ENCODE measurements around the gene SUPT3H.

The SUPT3H gene

GRCh38 chr6:44831002-44831610 lies 546.6 kb downstream of the SUPT3H start:
- DNase-seq (ENCODE audit: low read depth), result no peak

DNA sequence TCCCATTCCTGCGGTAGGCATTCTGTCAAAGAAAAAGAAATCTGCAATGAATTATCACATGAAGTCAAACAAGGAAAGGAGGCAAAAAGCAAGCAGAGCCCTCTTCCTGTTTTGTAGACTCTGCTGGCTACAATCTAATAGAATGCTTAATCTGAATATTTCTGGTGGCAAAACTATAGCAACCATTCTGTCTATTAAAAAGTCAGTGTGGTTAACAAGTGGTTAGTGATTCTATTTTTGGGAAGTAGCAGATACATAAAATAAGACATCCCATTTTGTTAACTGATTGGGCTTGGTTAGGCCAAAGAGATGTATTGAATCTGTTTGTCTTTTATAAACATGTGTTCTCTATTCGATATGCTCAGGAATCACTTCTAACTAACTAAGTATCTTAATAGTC lies 547.9 kb downstream of the SUPT3H start:
- DNase-seq (ENCODE audit: low read depth), result no peak

DNA sequence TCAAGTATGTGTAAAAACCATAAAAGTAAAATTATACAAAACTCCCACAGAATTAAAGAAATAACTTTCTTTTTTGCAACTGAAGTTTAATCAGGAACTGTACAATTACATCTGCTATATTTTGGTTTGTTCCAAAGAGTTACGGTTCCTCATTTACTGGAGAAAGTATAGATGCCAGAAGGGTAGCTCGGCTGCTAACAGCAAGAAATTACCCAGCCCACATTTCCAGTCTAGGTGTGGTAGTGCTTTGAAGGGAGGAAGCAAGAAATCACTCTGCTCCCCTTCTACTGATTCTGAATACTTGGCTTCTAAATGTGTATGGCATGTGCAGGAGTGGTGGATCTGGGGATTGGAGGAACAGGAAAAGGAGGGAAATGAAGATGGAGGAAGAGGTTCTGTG lies 549.0 kb downstream of the SUPT3H start:
- no peak for DNase-seq (ENCODE audit: low read depth)

DNA sequence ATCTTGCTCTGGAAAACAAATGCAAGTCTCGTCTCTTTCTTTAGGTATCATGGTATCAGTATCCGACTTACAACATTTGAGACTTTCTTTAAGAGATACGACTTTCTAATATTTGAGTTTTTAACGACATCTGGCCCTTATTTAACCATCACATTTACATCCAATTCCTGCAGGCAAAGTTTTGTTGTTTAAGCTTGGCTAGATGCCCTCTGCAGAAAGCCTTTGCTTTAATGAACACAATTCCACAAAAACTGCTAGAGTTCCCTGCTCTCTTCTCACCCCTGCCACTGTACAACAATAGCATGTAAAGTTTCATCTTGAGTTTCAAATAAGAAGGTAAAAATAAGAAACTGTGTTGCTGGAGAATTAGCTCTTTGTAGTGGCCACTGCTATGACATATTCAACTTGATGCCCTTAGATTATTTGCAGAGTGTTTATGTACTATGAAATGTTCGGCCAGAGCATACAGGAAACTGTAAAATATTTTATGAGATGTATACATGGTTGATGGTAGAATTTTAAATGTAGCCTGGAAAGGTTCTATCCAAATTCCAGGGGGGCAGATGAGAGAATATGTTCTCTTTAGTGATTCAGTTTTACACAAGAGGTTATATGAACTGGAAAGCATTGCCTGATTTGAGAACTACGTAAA lies 551.6 kb downstream of the SUPT3H start:
- no peak for DNase-seq (ENCODE audit: low read depth)

DNA sequence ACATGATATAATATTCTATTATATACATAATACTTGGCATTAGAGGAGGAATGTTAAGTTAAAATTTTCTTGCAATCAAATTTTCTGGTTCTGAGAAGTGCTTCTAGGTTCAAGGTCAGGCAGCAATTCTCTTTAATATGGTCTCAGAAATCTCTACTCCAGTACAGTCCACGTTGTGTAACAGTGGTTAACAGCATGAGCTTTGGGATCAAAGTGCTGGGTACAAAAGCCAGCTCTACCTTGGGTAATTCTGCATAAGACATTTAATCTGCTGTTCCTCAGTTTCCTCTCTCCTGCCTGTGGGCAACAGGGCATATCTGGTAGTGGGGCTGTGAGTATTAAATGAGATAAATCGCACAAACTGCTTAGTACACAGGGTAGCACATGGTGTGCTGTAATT lies 552.5 kb downstream of the SUPT3H start:
- DNase-seq (ENCODE audit: low read depth), result no peak

DNA sequence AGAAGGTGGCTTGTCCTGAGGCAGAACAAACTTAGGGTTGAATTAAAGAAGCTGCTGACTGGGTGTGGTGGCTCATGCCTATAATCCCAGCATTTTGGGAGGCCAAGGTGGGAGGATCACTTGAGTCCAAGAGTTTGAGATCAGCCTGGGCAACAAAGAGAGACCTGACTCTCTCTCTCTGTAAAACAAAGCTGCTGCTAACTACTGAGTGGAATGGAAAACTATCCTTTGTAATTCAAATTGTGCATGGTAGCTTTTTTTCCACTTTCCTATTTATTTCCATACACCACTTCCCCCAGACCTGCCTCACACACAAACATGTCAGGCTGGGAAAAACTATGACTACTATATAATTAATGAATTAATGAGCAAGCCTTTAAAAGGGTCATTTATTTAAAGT lies 553.2 kb downstream of the SUPT3H start:
- no peak for DNase-seq (ENCODE audit: low read depth)

DNA sequence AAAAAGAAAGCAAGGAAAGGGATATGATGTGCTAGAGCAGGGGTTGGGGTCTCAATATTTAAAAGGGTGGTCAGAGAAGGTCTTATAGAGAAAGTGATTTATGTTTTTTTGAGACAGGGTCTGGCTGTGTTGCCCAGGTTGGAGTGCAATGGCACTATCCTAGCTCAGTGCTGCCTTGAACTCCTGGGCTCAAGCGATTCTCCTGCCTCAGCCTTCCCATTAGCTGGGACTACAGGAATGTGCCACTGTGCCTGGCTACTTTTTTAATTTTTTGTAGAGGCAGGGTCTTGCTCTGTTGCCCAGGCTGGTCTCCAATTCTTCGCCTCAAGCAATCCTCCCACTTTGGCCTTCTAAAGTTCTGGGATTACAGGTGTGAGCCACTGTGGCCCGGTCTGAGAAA lies 557.0 kb downstream of the SUPT3H start:
- no peak for DNase-seq (ENCODE audit: low read depth)

DNA sequence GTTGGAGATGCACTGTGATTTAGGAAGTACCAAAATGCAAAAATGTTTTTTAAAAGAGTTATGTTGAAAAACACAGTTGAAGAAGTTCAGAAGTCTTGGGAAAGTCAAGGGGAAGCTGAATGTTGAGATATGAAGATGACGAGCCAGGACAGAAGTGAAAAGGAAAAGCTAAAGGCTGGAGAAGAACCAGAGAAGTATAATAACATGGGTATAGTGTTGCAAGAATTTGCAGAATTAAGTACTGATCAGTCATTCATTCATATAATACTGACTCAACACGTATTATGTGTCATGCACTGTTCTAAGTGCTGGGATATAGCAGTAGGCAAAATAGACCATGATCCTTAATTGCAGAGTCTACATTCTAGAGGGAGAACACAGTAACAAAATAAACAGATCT lies 557.4 kb downstream of the SUPT3H start:
- DNase-seq (ENCODE audit: low read depth), result no peak

GRCh38 chr6:44811456-44811855 lies 566.3 kb downstream of the SUPT3H start:
- DNase-seq (ENCODE audit: low read depth), result no peak

DNA sequence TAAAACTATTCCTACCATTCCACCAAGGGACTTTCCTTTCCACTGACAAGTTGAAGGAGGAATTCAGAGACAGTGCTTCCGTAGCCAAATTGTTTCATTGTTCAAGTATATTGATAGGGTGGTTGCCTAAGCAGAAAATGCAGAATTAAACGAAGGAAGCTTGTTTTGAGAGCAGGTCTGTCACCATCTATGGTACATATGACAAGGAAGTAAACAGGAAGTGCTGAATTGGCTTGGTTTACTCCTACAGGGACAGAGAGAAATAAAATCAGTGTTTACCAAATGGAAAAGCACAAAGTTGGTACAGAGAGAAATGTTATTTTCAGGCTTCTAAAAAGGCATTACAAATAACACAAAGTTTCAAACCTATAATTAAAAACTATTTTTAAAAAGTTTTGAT lies 568.5 kb downstream of the SUPT3H start:
- no peak for DNase-seq (ENCODE audit: low read depth)

DNA sequence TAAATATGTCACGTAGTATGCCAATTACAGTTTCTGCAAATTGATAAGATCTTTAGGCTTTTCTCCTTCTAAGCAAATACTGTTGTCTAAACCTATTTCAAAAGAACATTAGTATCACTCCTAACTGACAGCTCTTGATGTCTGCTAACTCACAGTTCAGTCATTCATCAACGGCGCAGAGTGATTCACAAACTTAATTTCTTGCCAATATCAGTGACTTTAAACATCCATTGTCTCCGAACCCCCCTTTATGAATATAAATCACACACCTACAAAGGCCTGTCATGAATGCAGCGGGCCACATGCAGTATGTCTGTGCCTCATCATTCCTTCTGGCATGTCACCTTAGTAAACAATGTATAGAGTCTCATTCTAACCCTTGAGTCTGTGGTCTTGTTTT lies 569.6 kb downstream of the SUPT3H start:
- DNase-seq (ENCODE audit: low read depth), result no peak

DNA sequence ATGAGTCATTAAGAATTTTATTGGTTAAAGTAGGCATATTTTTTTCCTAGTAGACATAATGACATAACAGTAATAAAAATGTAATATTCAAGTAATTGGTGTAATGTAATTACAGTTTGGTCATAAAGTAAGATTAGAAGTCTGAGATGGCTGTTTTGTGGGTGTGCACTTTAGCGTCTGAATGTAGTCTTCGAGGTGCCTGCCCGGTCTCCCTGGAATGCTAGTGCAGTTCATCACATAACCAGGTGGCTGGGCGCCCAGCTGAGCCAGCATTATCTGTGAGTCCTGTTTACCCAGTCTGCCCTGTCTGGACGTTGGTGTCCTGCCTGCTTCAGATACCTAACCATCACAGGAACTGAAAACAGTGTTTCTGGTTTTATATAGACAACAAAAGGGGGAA lies 571.1 kb downstream of the SUPT3H start:
- DNase-seq (ENCODE audit: low read depth), result no peak

- peak; percentile 61 for DNase-seq (ENCODE audit: low read depth)
Measured at GRCh38 chr6:44805238-44805846, 572.4 kb downstream of the SUPT3H start.

GRCh38 chr6:44804546-44805159 lies 573.1 kb downstream of the SUPT3H start:
- no peak for DNase-seq (ENCODE audit: low read depth)

- no peak for DNase-seq (ENCODE audit: low read depth)
Measured at GRCh38 chr6:44804016-44804415, 573.7 kb downstream of the SUPT3H start.

GRCh38 chr6:44800784-44801592 lies 576.7 kb downstream of the SUPT3H start:
- no peak for DNase-seq (ENCODE audit: low read depth)

DNA sequence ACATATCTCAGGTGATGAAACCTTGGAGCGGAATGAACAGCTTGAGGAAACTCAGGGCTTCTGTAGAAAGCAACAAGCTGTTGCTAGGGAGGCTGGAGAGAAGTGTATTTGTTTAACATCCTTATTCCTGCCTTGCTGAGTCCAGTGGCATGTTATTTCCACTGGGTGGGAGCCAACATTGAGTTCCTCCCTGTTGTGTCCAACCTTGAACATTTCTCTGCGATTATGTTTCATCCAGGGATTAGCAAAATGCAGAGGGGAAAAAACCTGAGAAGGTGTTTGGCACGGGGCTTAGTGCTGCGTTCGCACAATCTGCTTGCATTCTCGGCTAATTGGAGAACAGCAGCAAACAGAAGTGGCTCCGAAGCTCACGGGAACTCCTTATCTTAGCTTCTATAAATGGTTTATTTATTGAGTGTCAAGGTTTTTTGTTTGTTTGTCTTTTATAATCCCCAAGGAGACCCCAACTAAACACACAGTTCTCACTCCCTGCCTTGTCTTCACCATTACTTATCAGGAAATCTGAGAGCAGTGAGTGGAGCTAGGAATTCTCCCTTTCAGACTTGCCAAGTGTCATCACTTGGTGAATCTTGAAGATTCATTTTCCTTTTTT lies 577.5 kb downstream of the SUPT3H start:
- DNase-seq (ENCODE audit: low read depth), result peak; percentile 34

- no peak for DNase-seq (ENCODE audit: low read depth)
Measured at GRCh38 chr6:44797746-44798145, 580.0 kb downstream of the SUPT3H start.

GRCh38 chr6:44795326-44795725 lies 582.4 kb downstream of the SUPT3H start:
- DNase-seq (ENCODE audit: low read depth), result no peak

DNA sequence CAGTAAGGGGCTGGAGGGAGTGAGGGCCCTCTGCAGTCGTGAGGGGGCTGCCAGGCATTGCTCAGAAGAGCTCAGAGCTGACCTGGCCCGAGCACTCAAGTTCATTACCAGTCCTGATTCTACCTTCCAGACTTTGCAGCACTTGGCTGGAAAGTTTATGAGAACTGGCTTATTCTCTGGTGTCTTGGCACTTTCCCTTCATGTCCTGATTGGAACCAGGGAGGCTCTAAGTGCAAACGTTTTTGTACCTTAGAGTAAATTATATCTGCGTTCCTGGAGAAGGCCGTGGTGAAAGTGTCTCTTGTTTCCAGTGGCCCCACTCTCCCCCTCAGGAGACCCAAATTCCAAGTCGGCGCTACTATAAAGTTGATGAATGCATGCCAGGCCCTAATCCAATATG lies 587.9 kb downstream of the SUPT3H start:
- no peak for DNase-seq (ENCODE audit: low read depth)

GRCh38 chr6:44789061-44789460 lies 588.7 kb downstream of the SUPT3H start:
- DNase-seq (ENCODE audit: low read depth), result no peak

DNA sequence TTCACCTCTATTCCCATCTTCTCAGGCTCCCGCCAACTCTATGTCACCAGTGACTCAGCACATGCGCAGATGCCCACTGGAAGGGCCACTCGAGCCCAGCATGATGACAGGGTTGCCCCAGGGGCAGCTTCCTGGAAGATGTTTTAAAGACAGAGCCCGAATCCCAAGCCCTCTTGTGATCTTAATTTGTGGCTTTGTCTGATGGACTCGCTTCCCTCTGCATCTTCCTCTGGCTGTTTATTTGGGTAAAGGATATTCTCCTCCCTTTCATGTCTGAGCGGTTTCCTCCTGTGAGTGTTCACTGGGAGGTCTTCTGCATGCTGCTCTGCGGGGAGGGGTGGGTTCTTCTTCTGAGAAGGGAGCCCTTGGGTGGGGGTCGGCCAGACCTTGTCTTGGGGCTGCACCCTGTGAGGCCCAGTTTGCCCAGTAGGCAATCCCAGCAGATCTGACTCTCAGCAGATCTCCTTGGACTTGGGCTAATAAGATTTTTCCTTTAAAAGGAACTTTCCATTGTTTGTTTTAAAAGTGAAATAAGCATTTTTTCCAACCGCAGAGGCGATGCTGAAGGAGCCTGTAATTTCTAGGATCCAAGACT lies 589.2 kb downstream of the SUPT3H start:
- DNase-seq (ENCODE audit: low read depth), result peak; percentile 40

Data from fibroblast of gingiva (primary cell).